HepG2 (cell line): ENCODE data around the gene PSMG3. TPM values are rescaled to one million over a fixed set of nuclear protein-coding genes. Genes with fewer than 3 reads are reported as not detected.

Source experiments
- CAMTA2 ChIP-seq: sonication (generic); formaldehyde crosslinking; IDR thresholded peaks from 2 replicates; pipeline ENCODE4 v1.4.0; 2020; ENCODE audit warnings: mild to moderate bottlenecking, missing genetic modification reagents, borderline replicate concordance
- DDIT3 ChIP-seq: sonication (generic); formaldehyde crosslinking; IDR thresholded peaks from 2 replicates; pipeline ENCODE4 v1.4.0; 2020; ENCODE audit warnings: mild to moderate bottlenecking, missing genetic modification reagents
- DMAP1 ChIP-seq: IDR thresholded peaks from 2 replicates; pipeline ENCODE4 v1.6.1; 2016
- ELF4 ChIP-seq: sonication (generic); formaldehyde crosslinking; IDR thresholded peaks from 2 replicates; pipeline ENCODE4 v1.5.0; 2020; ENCODE audit warnings: missing genetic modification reagents, mild to moderate bottlenecking, moderate library complexity, borderline replicate concordance
- FOXA1 ChIP-seq, 2 experiments: fragments of 450-650 bp in 1 of 2; sonication (generic) in 1 of 2; formaldehyde crosslinking in 1 of 2; IDR thresholded peaks; 2 replicates each; pipeline versions ENCODE4 v1.4.0 to v1.6.1; 2016 to 2020; ENCODE audit warnings: missing genetic modification reagents in 1 of 2
- FOXK1 ChIP-seq: sonication (generic); formaldehyde crosslinking; IDR thresholded peaks from 2 replicates; pipeline ENCODE4 v1.4.0; 2020; ENCODE audit warnings: low read depth, missing genetic modification reagents, borderline replicate concordance
- FUBP1 ChIP-seq: sonication (generic); formaldehyde crosslinking; IDR thresholded peaks from 2 replicates; pipeline ENCODE4 v1.5.1; 2020; ENCODE audit warnings: missing genetic modification reagents, mild to moderate bottlenecking, borderline replicate concordance
- HIC2 ChIP-seq: sonication (generic); formaldehyde crosslinking; IDR thresholded peaks from 2 replicates; pipeline ENCODE4 v1.9.0; 2022; ENCODE audit warnings: low read depth, missing genetic modification reagents
- KLF16 ChIP-seq, 2 experiments: sonication (generic) in 1 of 2; formaldehyde crosslinking in 1 of 2; IDR thresholded peaks; 2 replicates each; pipeline versions ENCODE4 v1.6.1 to v1.8.0; 2016 to 2023; ENCODE audit warnings: missing genetic modification reagents in 2 of 2, missing compliant biosample characterization in 1 of 2
- MYNN ChIP-seq: sonication (generic); formaldehyde crosslinking; IDR thresholded peaks from 2 replicates; pipeline ENCODE4 v1.4.0; 2020; ENCODE audit warnings: mild to moderate bottlenecking, low read depth, missing genetic modification reagents
- ONECUT2 ChIP-seq: sonication (generic); formaldehyde crosslinking; IDR thresholded peaks from 2 replicates; pipeline ENCODE4 v1.4.0; 2020; ENCODE audit warnings: missing genetic modification reagents
- PCBP2 ChIP-seq: fragments of 200-400 bp; formaldehyde crosslinking; optimal IDR thresholded peaks from 2 replicates; pipeline ENCODE3; 2018; ENCODE audit warnings: low read length, low read depth; ENCODE audit not compliant: poor library complexity, severe bottlenecking
- POLR2G ChIP-seq: fragments of 200-400 bp; formaldehyde crosslinking; IDR thresholded peaks from 2 replicates; pipeline ENCODE4 v1.6.1; 2018; ENCODE audit warnings: mild to moderate bottlenecking, low read depth, low read length, moderate library complexity
- RFX5 ChIP-seq: IDR thresholded peaks from 2 replicates; pipeline ENCODE4 v1.6.1; 2011; ENCODE audit warnings: low read depth, low read length, improper control_type of control experiment
- SIN3A ChIP-seq: IDR thresholded peaks from 2 replicates; pipeline ENCODE4 v1.6.1; 2011; ENCODE audit warnings: low read depth, mild to moderate bottlenecking, control low read depth, low read length, borderline replicate concordance
- SMAD1 ChIP-seq: sonication (generic); formaldehyde crosslinking; IDR thresholded peaks from 2 replicates; pipeline ENCODE4 v1.4.0; 2020; ENCODE audit warnings: missing genetic modification reagents, low read depth, mild to moderate bottlenecking, borderline replicate concordance
- USF2 ChIP-seq, 2 experiments: sonication (generic) in 1 of 2; formaldehyde crosslinking in 1 of 2; IDR thresholded peaks; 2 replicates each; pipeline versions ENCODE4 v1.5.1 to v1.6.1; 2011 to 2020; ENCODE audit warnings: borderline replicate concordance in 1 of 2, low read depth in 1 of 2, low read length in 1 of 2, mild to moderate bottlenecking in 1 of 2, missing genetic modification reagents in 1 of 2, moderate library complexity in 1 of 2
- ZNF451 ChIP-seq: sonication (generic); formaldehyde crosslinking; IDR thresholded peaks from 2 replicates; pipeline ENCODE4 v1.5.0; 2020; ENCODE audit warnings: mild to moderate bottlenecking, missing genetic modification reagents
- ZNF781 ChIP-seq: sonication (generic); formaldehyde crosslinking; IDR thresholded peaks from 2 replicates; pipeline ENCODE4 v1.5.1; 2020; ENCODE audit warnings: borderline replicate concordance, mild to moderate bottlenecking, missing genetic modification reagents; ENCODE audit errors: not compliant biosample characterization
- polyA plus RNA-seq, 8 experiments: library from polyadenylated mRNA; depleted of rRNA in 3 of 8; stranded (reverse) in 7 of 8; unstranded in 1 of 8; fragments of >200 nt; fragmentation: Illumina TruSeq in 4 of 8; extraction: Trizol in 4 of 8; gene quantifications; 2 replicates each; pipeline versions ENCODE4 v1.2.1 to v1.2.3, GENCODE V29; 2011 to 2016; ENCODE audit warnings: low read depth in 4 of 8, missing spikeins in 1 of 8, mixed read lengths in 1 of 8; ENCODE audit not compliant: insufficient read depth in 1 of 8
- total RNA-seq, 5 experiments: library from RNA; depleted of rRNA; stranded (reverse); fragments of >200 nt; fragmentation: Illumina TruSeq; extraction: Trizol; gene quantifications; 2 replicates each; pipeline ENCODE4 v1.2.3, GENCODE V29; 2016; ENCODE audit warnings: low read depth in 1 of 5
- TF ChIP-seq, protein P1 (sequence below): sonication (generic); formaldehyde crosslinking; IDR thresholded peaks from 2 replicates; pipeline ENCODE4 v1.5.0; 2020; ENCODE audit warnings: missing genetic modification reagents, mild to moderate bottlenecking, borderline replicate concordance

Gene PSMG3
- total and polyA plus RNA-seq, 2 of the 13 experiments (the other 11 are each of a cell fraction or from before 2014, with no cell fraction given), result 29.6 to 48.4 TPM

DNA sequence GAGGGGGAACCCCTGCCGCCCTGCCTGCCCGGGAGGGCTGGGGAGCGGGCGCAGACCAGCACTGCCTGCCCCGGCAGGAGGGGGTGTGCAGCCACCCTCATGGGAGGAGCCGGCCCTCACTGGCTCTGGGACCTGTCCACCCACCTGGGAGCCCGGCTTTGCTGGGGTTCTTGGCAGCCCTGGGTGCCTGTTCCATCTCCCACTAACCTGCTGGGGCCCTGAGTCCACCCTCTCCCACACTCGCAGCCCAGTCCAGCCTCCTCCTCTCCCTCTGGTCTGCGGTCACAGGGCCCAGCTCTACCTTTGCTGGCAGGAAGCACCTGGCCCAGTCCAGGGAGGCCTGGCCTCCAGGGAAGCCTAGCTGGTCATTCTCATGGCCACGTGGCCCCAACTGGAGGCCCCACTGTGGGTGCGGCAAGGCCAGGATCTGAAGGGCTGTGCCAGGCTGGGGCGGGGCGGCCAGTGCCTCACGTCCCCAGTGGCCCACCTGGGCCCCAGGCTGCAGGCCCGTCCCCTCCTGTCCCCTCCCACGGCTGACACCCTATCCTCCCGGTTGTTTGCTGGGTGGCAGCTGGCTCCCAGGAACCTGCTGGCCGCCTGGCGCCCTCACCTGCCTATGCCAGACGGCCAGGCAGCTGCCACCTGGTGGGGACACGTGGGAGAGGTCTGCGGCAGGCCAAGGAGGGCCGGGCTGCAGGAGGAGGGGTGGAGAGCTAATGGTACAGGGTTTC, 13.9 kb downstream of the PSMG3 start, which contains the start of gene TMEM184A (continued):
- TF ChIP-seq FUBP1 (CRISPR knock-in tag), result no peak
- peak; percentile 99 for TF ChIP-seq HIC2 (CRISPR knock-in tag)
- no peak for TF ChIP-seq CAMTA2 (CRISPR knock-in tag)
- TF ChIP-seq, protein P1, sequence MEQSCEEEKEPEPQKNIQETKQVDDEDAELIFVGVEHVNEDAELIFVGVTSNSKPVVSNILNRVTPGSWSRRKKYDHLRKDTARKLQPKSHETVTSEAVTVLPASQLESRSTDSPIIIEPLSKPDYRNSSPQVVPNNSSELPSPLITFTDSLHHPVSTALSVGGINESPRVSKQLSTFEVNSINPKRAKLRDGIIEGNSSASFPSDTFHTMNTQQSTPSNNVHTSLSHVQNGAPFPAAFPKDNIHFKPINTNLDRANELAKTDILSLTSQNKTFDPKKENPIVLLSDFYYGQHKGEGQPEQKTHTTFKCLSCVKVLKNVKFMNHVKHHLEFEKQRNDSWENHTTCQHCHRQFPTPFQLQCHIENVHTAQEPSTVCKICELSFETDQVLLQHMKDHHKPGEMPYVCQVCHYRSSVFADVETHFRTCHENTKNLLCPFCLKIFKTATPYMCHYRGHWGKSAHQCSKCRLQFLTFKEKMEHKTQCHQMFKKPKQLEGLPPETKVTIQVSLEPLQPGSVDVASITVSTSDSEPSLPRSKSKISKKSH, result no peak
- TF ChIP-seq FOXA1 (IDR thresholded peaks at IDR 0.05), result no peak
- peak; percentile 43; the same call in 1 of the 2 replicates for TF ChIP-seq FOXA1 (CRISPR knock-in tag; IDR thresholded peaks at IDR 0.05)
- no peak for TF ChIP-seq MYNN (CRISPR knock-in tag)
- peak; percentile 89; the same call in 1 of the 2 replicates for TF ChIP-seq SIN3A
- TF ChIP-seq KLF16 (CRISPR knock-in tag; IDR thresholded peaks at IDR 0.05), result peak in 1 of 2 experiments; percentile 82; a peak in 2 of 4 replicates
- peak; percentile 98 for TF ChIP-seq DMAP1
- TF ChIP-seq USF2 (IDR thresholded peaks at IDR 0.05; ENCODE audit: low read depth, low read length), result no peak
- peak; percentile 70; the same call in 1 of the 2 replicates for TF ChIP-seq USF2 (CRISPR knock-in tag; IDR thresholded peaks at IDR 0.05; ENCODE audit: borderline replicate concordance)
- TF ChIP-seq POLR2G, result peak; percentile 74
- TF ChIP-seq SMAD1 (CRISPR knock-in tag), result peak; percentile 77; the same call in 1 of the 2 replicates
- no peak for TF ChIP-seq PCBP2
- peak; percentile 54; the same call in 1 of the 2 replicates for TF ChIP-seq FOXK1 (CRISPR knock-in tag)
- peak; percentile 19 for TF ChIP-seq ZNF781
- no peak for TF ChIP-seq ELF4
- TF ChIP-seq ZNF451 (CRISPR knock-in tag), result peak; percentile 95
- no peak for TF ChIP-seq ONECUT2
- no peak for TF ChIP-seq DDIT3
- no peak for TF ChIP-seq RFX5
